Medulla oblongata (tissue), 1 donor: ENCODE measurements around the gene TCF3.
A peak's percentile ranks its signal among the peaks of the same experiment; 100 is the strongest.
"Not testable (repeated sequence)": the region's sequence is repeated elsewhere in the genome, so short reads cannot be mapped to it uniquely, and the experiment has no call there.

Source experiments
- DNase-seq: peaks from one replicate; pipeline ENCODE4 v3.0.0-alpha.2; 2015; ENCODE audit errors: extremely low spot score

The TCF3 gene

DNA sequence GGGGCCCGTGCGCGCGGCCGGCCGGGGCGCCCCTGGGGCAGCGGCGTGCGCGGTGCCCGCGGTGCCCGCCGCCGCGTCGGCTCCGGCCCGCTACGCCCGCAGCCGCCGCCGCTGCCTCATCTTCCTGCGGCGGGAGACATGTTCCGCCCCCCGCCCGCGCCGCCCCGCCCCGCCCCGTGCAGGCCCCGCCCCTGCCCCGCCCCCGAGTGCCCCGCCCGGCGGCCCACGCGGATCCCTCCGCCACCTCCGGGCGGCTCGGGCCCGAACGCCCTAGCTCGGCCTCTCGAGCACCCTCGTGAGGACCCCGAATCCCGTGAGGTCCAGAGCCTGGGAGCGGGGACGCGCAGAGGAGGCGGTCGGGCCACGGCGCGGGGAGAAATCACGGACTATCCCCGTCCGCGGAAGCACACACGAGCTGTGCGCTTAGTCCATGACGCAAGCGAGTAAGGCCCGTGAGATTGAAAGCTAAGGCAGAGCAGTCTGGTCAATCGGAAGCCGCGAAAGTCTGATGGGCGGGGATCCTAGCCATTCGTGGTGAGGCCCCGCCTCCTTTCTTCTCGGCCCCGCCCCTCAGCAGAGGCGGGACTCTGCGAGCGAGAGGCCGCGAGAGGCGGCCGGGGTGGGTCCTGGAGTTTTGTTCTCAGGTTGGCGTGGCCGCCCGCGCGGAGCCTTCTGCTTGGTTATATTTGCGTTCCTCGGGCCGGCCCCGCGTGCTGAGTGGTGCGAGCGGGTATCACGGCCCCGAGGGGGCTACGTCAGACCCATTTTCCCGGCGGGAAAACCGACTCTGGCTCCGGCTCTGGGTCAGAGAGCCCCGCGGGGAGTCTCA lies at the start of gene TCF3:
TCF3 (minus strand) TSS at position 145 of the 829 bp plus-strand sequence. CDS start 2,367 bp downstream, outside the sequence.
- DNase-seq, result peak; percentile 99

DNA sequence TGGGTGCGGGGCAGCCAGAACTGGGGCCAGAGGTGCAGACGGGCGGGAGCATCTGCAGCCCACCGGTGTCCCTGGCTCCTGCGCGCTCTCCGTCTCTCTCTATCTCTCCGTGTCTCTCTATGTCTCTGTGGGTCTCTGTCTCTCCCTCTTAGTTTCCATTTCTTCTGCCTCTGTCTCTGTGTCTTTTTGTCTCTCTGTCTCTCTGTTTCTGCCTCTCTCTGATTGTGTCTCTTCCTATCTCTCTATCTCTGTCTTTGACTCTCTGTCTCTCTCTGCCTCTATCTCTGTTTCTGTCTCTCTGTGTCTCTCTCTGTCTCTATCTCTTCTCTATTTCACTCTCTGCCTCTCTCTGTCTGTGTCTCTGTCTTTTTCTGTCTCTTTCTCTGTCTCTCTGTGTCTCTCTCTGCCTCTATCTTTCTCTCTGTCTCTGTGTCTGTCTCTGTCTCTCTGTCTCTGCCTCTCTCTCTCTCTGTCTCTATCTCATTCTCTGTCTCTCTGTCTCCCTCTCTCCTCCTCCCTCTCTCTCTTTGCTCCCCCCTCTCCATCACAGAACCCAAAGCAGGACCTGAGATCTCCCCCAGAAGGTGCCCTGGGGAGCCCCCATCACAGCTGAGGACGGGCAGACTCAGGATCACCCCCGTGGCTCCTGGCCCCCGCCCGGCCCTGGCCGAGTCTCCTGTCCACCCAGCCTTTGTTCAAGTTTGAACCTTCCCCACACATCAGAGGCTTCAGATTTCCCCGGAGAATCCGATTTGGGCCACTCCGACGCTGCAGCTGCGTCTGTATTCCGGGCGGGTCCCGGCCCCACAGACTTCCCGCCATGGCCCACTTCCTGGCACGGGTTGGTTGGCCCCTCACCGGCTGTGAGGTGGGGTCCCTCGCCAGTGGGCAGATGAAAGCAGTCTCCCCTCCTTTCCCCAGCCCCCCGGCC lies 48.6 kb upstream of the TCF3 start:
- DNase-seq, result no peak

DNA sequence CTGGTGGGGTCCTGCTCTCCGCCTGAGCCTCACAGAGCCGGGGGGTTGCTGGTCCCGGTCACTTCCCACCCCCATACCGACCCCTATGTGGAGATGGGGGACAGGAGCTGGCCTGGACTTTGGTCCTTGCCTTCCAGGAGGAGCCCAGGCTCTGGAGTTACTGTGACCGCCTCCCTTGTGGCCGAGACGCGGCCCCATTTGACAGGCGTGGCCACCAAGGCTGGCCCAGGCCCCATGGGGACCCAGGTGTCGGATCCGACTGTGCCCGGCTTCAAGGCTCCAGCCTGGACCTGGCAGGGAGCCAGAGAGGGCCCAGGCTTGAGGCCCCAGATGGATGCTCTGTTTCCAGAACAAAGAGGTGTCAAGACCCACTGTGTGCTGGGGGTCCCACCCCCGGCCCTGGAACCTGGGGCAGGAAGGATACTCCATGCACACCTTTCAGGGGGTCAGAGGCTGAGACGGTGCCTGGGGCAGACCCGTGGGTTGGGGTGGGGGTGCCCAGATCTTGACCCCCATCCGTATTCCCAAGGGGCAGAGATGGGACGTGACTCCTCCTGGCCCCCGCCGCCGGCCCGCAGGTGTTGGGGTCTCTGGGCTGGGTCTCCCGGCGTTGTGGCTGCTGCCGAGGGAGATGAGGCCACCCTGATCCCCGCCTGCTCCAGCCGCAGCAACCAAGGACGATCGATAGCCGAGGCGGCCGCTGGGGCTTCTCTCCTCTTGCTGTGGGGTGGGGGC lies 47.8 kb upstream of the TCF3 start:
- DNase-seq, result no peak

DNA sequence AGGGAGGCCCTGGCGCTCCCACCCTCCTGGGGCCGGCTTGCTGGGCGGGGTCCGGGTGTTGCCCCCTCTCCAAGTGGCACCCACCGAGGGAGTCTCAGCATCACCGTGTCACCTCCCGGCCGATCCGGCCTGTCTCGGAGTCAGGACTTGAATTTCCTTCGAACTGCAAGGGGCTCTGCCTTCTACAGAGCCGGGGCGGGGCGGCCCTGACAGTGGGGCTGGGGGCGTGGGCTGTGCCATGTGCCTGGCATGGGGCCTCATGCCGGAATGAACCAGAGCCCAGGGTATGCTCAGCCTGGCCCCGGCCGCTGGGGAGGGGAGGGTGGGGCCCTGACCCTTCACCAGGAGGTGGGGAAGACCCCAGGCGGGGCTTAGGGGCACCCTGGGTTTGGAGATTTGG lies 47.0 kb upstream of the TCF3 start:
- no peak for DNase-seq

DNA sequence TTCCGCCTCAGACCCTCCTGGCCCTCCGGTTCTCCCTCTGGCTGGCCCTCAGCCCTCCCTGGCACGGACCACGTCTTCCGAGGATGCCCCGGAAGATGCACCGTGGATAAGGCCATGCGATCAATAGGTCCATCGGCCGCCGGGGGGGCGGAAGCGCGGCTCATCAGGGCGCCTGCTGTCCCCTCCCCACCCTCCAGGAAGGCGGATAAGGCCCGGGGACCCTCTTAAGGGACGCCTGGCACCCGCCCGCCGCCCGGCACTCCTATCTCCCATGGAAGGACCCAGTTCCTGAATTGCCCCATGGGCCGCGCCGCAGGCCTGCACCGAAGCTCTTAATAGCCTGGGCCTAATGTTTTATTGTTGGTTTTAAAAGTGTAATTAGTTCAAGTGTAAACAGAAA lies 46.2 kb upstream of the TCF3 start:
- DNase-seq, result no peak

DNA sequence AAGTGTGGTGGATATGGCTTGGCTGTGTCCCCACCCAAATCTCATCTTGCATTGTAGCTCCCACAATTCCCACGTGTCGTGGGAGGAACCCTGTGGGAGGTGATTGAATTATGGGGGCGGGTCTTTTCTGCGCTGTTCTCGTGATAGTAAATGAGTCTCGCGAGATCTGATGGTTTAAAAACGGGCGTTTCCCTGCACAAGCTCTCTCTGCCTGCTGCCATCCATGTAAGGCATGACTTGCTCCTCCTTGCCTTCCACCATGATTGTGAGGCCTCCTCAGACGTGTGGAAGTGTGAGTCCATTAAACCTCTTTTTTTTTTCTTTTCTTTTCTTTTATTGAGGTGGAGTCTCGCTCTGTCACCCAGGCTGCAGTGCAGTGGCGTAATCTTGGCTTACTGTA lies 43.1 kb upstream of the TCF3 start:
- not testable (repeated sequence) for DNase-seq

DNA sequence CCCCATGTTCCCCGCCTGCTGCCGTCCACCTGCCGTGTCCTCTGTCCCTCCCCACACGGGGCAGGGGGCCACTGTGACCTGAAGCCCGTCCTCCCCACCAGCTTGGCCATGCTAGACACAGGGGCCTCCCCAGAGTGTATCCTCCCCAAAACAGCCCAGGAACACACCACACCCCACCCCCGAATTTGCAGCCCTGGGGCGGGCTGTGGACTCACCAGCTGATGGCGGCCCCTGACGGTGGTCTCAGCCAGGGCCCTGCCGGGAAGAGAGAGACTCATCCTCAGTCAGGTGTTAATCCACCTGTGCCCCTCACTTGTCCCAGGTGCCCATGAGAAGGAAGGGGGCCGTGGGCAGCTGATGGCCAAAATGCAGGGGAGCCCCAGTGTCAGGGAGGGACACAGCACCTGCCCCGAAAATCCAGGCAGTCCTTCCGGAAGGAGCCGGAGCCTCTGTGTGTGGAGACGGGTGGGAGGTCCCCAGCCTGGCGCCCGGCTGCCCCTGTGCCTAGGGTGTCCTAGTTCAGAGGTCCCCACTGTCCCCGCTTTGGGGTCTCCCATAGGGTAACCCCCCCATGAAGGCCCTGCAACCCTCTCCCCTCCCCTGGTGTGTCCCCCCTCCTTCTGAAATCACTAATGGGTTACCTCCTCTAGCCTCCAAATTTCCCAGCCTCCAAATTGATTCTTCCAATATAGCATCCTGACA lies 39.3 kb upstream of the TCF3 start:
- no peak for DNase-seq

DNA sequence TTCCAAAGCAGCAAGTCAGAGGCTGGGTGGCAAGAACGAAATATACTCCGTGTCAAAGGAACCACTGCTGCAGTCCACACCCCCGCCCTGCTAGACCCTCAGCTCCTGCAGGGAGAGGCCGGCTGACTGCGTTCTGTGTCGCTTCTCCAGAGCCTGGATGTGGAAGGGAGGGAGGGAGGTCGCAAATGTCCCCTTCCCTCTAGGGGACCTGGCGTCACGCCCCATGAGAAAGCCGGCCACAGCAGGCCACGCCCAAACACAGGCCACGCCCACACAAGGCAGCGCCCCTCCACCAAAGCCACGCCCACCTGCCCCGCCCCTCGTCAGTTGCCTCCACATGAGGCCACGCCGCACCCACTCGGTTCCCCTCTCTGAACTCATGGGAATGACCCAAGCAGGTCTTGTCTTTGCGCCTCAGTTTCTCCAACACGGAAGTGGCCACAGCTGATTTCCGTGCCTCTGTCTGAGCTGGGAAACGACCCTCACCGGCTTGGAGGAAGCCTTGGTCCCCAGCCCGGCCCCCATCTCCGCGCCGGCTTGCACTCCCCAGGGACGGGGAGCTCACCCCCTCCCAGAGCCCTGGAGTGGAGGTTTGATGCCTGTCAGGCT lies 38.4 kb upstream of the TCF3 start:
- DNase-seq, result no peak

DNA sequence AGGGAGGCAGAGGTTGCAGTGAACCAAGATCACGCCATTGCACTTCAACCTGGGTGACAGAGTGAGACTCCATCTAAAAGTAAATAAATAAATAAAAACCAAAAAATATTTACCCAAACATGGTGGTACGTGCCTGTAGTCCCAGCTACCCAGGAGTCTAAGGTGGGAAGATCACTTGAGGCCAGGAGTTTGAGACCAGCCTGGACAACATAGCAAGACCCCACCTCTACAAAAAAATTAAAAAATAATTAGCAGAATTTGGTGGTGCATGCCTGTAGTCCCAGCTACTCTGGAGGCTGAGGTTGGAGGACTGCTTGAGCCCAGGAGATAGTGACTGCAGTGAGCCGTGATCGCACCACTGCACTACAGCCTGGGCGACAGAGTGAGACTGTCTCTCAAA lies 33.4 kb upstream of the TCF3 start:
- DNase-seq, result not testable (repeated sequence)

DNA sequence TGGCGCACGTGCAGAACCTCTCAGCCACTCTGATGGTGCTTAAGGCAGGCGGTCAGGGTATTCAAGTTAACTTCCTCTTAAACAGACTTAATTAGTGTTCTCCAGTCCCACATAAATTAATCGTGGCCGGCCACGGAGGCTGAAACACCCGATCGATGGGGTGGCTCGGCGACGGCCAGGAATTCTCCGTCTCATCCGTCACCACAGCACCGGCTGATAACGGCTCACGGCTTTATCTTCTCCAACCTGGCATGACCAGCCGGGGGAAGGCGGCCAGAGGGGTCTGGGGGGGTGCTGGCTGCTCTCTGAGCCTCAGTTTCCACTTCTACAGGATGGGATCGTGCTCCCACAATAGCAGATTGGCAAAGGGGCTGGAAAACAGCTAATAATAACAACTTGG lies 32.6 kb upstream of the TCF3 start:
- DNase-seq, result no peak

DNA sequence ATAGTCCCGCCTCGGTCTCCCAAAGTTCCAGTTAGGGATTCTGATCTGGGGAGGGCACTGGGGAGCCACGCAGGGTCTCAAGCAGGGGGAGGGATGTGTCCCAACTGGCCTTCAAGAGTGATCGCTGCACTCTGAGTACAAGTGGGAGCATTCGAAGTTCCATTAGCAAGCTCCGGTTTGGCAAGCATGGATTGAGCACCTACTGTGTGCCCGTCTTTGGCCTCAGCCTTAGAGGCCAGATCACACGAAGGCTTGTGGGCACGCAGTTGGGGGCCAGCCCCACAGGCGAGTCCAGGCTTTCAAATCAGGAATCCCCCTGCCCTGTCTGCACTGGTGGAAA lies 32.1 kb upstream of the TCF3 start:
- no peak for DNase-seq

DNA sequence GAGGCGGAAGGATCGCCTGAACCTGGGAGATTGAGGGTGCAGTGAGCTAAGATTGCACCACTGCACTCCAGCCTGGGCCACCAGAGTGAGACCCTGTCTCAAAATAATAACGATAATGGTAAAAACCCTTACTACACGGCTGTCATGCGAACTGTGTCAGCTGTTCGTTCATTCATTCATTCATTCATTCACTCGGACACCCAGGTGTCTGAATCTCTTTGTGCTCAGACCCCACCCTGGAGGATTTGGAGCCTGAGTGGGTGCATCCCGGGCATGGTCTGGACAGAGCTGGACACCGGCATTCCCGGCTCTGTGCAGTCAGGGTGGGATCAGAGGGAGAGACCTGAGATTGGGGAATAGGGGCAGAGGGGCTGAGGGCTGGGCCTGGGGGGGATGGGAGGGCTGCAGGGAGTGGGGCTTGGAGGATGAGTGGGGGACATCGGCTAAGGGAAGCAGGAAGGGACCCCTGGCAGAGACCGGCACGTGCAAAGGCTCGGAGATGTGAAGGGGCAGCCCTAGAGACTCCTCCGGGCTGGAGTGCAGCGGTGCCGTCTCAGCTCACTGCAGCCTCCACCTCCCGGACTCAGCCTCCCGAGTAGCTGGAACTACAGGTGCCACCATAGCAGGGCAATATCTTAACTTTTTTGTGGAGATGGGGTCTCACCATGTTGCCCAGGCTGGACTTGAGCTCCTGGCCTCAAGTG lies 31.6 kb upstream of the TCF3 start:
- DNase-seq, result no peak

DNA sequence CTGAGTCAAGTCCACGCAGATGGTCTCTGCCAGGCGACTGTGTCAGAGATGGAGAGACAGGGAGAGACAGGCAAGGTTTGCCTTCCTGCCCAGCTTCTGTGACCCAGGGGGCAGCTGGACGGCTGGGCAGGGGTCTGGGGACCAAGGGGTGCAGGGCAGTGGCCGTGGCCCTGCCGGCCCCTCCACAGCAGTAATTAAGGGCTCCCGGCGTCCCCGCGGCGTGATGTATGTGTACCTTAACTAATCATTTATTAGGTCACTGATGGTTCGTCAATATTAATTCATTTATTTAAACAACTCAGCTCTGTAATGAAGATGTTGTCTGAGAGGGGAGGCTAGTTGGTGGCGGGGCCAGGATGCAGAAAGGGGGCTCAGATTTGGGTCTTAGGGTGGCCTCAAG lies 28.6 kb upstream of the TCF3 start:
- DNase-seq, result no peak

DNA sequence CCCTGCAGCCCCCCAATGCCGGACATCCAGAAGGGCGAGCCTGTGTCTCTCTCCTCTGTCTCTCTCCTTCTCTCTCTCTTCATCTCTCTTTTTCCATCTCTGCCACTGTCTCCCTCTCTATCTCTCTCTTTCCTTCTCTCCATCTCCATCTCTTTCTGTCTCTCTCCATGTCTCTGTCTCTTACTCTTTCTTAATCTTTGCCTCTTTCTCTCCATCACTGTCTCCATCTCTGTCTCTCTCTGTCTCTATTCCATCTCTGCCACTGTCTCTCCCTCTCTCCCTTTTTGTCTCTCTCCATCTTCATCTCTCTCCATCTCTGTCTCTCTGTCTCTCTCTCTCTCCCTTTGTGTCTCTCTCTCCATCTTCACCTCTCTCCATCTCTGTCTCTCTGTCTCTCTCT lies 25.7 kb upstream of the TCF3 start:
- no peak for DNase-seq

DNA sequence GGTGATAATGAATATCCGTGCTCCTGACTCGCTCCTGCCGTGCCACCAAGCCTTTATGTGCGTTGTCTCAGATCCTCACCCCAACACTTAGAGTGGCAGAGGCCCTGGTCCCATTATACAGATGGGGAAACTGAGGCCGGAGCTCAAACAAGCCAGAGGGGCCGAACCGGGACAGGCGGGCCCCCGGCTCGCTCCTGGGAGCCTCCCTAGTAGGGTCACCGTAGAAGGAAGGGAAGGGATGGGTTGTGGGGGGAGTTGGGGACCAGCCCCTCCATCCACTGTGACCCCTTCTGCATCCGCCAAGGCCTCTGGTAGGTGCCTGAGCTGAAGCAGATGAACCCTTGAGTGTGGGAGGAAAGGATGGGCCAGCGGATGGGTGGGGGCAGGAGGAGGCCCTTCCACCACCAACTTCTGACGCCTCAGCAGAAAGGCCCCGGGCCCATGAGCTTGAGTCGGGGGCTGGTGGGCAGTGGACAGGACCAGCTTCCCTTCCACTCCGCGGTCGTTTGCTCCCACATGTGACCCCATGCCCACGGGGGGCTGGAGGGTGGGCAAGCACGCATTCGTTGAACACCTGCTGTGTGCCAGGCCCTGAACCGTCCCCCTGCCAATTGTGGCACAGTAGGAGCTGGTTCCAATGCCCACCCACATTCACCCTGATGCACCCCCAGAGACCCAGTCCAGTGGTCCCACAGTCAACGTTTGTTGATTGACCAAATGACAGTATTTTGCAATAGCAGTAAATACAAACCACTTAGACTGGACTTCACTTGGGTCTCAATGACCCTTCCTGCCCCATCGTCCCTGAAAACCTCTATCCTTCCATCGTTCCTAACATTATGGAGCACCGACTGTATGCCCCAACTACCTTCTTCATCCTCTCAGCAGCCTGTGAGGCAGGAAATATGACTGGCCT lies 24.2 kb upstream of the TCF3 start:
- DNase-seq, result no peak

DNA sequence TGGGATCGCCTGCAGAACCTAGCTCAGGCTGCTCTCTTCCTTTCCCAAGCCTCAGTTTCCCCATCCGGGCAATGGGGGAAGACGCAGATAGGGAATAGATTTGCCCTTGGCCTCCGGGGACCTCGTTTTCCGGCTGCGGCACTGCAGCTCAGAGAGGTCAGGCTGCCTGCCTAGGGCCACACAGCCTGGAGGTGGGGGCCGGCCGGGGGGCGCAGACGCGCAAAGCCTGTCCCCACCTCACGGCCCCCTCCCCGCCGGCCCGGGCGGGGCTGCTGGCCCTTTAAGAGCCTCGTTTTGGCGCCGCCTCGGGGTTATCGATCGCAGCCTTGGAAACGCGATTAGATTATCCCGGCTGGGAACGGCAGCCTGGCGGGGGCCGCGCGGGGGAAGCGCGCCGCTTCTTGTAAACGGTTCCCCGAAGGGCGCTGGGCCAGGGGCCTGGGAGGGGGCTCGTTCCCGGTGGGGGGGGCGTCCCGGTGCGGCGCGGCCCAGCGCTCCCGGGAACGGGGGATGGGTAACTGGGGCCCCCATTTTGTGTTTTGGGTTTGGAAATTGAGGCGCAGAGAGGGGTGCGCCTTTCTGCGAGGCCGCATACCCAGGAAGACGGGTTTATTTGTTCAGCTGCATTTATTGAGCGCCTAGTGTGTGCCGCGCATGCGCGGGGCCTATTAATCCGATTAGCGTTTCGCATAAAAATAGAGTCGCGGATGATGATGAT lies 23.4 kb upstream of the TCF3 start:
- DNase-seq, result no peak

DNA sequence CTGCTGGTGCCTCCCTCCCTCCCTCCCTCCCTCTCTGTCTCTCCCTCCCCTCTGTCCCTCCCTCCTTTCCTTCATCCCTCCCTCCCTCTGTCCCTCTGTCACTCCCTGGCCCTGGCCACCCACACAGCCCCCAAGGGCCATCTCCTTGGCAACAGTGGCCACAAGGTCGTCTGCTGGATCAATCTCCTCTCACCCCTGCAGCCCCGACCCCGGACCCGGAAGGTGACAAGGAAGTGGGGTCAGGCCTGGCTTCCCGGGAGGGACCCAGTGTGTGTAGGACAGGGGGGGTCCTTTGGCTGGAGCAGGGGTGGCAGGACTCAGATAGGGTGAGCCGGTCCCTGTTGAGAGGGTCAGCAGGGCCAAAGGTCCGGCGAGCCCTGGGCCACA lies 21.9 kb upstream of the TCF3 start:
- DNase-seq, result no peak

DNA sequence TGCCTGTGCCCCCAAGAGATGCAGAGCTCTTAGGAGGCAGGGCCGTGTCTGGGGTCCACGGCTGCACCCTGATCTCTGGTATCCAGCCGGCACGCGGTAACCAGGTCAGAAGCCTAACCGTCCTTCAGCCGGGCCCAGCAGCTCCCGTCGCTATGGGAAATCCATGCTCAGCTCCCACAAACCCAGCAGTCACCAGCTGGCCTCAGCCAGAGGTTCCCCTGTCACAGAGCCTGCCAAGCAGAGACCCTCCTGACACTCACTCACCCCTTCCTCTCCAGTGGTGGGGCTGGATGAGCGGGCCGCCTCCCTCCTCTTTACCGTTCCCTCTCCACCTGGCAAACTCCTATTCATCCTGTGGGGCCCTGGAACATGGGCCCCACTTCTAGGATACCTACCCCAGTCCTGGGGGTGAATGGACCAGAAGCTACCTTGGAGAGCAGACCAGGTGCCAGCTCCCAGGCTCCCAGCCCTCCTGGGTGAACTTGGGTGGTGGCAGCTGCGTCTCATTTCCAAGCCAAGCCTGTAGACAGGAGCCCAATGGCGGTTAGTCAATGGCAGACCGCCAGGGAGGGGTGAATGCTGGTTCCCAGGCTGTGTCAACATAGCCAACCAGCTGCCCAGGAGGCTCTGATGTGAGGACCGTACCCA lies 21.4 kb upstream of the TCF3 start:
- no peak for DNase-seq
